Calu3 (cell line): Measurements from ENCODE around the gene EXD1. TPM values are rescaled to one million over a fixed set of nuclear protein-coding genes. Genes with fewer than 3 reads are reported as not detected.
"Not testable (repeated sequence)": the region's sequence is repeated elsewhere in the genome, so short reads cannot be mapped to it uniquely, and the experiment has no call there.

ENCODE experiments used
- BruUV-seq: library from RNA; stranded (reverse); fragments of 400-500 nt; replicated peaks from 2 replicates; lab custom pipeline; 2021; lab: Mats Ljungman, UMichigan
- CTCF ChIA-PET: fragments of 300-600 bp; sonication (Branson Sonifier 250); formaldehyde crosslinking; loops from one replicate; lab custom pipeline; 2022; ENCODE audit warnings: antibody characterized with exemption; lab: Charles Lee
- DNase-seq: peaks from one replicate; pipeline ENCODE4 v3.0.0; 2022
- H3K27ac Mint-ChIP-seq: one replicate; pipeline ENCODE4 v1.8.0; 2022; ENCODE audit warnings: mixed read lengths; ENCODE audit not compliant: unreplicated experiment
- H3K27me3 Mint-ChIP-seq: one replicate; pipeline ENCODE4 v1.8.0; 2022; ENCODE audit warnings: mixed read lengths; ENCODE audit not compliant: unreplicated experiment
- H3K36me3 Mint-ChIP-seq: one replicate; pipeline ENCODE4 v1.8.0; 2022; ENCODE audit warnings: mild to moderate bottlenecking, moderate library complexity, mixed read lengths; ENCODE audit not compliant: insufficient read depth, unreplicated experiment
- H3K4me1 Mint-ChIP-seq: one replicate; pipeline ENCODE4 v1.8.0; 2022; ENCODE audit warnings: mild to moderate bottlenecking, low read depth, mixed read lengths; ENCODE audit not compliant: unreplicated experiment
- H3K4me3 Mint-ChIP-seq: one replicate; pipeline ENCODE4 v1.8.0; 2022; ENCODE audit warnings: mild to moderate bottlenecking, low read depth, moderate library complexity, mixed read lengths; ENCODE audit not compliant: unreplicated experiment
- H3K9me3 Mint-ChIP-seq: one replicate; pipeline ENCODE4 v1.8.0; 2022; ENCODE audit warnings: low read depth, mixed read lengths; ENCODE audit not compliant: unreplicated experiment
- intact Hi-C: fragments of 100-400 bp; cut with micrococcal nuclease; formaldehyde crosslinking; loops from one replicate; pipeline ENCODE4 v1.10.0; 2022; ENCODE audit not compliant: unreplicated experiment
- total RNA-seq: library from RNA; stranded (reverse); gene quantifications from 2 replicates; pipeline ENCODE4 v1.2.3, GENCODE V29; 2022
- TF ChIP-seq, protein P1 (sequence below): fragments of 200-600 bp; IDR thresholded peaks from one replicate; pipeline ENCODE4 v1.8.0; 2022; ENCODE audit warnings: antibody characterized with exemption; ENCODE audit not compliant: unreplicated experiment

Gene EXD1
- total RNA-seq, 1 experiment from 2014 or later, result not detected

DNA sequence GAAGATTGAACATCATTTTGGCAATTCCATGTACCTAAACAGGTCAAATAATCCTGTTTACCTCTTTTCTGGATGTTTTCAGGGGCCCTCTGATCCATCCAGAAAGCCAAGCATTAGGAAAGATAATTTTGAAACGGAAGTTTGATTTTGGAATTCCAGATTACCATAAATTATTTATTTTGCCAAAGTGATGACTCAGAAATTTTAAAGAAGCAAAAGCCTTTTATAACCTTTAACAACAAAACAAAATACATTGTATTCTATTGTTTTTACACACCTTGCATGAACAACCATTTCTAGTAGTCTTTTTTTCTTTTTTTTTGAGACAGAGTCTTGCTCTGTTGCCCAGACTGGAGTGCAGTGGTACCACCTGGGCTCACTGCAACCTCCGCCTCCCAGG, 82.5 kb downstream of the EXD1 start:
- CTCF ChIA-PET, result no interaction called here
- intact Hi-C loops, result no loop called here
- Mint-ChIP-seq H3K27ac (no peak overlapping the region), H3K36me3 (no peaks in the 10 kb centered on the region), H3K4me3 (no peak overlapping the region), H3K4me1 (no peaks in the 10 kb centered on the region), H3K9me3 (no peaks in the 10 kb centered on the region), H3K27me3 (no peaks in the 10 kb centered on the region)
- no peak for DNase-seq
- BruUV-seq, result no TSS peak
- TF ChIP-seq, protein P1, sequence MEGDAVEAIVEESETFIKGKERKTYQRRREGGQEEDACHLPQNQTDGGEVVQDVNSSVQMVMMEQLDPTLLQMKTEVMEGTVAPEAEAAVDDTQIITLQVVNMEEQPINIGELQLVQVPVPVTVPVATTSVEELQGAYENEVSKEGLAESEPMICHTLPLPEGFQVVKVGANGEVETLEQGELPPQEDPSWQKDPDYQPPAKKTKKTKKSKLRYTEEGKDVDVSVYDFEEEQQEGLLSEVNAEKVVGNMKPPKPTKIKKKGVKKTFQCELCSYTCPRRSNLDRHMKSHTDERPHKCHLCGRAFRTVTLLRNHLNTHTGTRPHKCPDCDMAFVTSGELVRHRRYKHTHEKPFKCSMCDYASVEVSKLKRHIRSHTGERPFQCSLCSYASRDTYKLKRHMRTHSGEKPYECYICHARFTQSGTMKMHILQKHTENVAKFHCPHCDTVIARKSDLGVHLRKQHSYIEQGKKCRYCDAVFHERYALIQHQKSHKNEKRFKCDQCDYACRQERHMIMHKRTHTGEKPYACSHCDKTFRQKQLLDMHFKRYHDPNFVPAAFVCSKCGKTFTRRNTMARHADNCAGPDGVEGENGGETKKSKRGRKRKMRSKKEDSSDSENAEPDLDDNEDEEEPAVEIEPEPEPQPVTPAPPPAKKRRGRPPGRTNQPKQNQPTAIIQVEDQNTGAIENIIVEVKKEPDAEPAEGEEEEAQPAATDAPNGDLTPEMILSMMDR, result no peak

DNA sequence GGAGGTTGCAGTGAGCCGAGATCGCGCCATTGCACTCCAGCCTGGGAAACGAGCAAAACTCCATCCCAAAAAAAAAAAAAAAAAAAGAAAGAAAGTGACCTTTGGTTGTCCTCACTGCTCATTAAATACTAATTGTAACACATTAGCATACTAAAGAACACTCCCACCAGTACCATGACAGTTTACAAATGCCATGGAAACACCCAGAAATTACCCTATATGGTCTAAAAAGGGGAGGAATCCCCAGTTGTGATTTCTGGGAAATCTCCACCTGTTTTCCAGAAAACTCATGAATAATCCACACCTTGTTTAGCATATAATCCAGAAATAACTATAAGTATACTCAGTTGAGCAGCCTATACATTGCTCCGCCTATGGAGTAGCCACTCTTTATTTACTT, 90.9 kb downstream of the EXD1 start:
- TF ChIP-seq, protein P1, result no peak
- Mint-ChIP-seq H3K27ac (no peak overlapping the region), H3K36me3 (no peaks in the 10 kb centered on the region), H3K9me3 (no peaks in the 10 kb centered on the region), H3K4me3 (no peak overlapping the region), H3K4me1 (no peaks in the 10 kb centered on the region), H3K27me3 (no peaks in the 10 kb centered on the region)
- intact Hi-C loops, result no loop called here
- no peak for DNase-seq
- CTCF ChIA-PET, result no interaction called here
- no TSS peak for BruUV-seq

DNA sequence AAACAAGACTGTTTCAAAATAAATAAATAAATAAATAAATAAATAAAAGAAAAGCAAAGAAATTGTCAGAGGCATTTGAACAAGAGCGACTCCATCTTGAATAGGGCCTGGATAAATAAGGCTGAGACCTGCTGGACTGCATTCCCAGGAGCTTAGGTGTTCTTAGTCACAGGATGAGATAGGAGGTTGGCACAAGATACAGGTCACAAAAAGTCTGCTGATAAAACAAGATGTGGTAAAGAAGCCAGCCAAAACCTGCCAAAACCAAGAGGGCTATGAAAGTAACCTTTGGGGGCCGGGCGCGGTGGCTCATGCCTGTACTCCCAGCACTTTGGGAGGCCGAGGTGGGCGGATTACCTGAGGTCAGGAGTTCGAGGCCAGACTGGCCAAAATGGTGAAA, 91.4 kb downstream of the EXD1 start:
- H3K27me3 Mint-ChIP-seq, CTCF ChIA-PET, intact Hi-C loops: not testable (repeated sequence)

DNA sequence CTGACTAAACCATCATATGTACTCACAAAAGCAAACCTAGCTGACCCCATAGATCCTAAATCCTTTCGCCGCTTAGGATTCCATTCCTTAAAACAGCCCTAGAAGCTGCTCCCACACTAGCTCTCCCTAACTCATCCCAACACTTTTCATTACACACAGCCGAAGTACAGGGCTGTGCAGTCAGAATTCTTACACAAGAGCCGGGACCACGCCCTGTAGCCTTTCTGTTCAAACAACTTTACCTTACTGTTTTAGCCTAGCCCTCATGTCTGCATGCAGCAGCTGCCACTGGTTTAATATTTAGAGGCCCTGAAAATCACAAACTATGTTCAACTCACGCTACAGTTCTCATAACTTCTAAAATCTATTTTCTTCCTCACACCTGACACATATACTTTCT, 95.0 kb downstream of the EXD1 start:
- CTCF ChIA-PET, H3K9me3 Mint-ChIP-seq, H3K4me1 Mint-ChIP-seq, H3K27me3 Mint-ChIP-seq, DNase-seq, H3K27ac Mint-ChIP-seq, H3K4me3 Mint-ChIP-seq, intact Hi-C loops, H3K36me3 Mint-ChIP-seq, BruUV-seq: not testable (repeated sequence)

More for the DNA sequence above, 91.4 kb downstream of the EXD1 start:
- H3K27ac Mint-ChIP-seq, H3K4me3 Mint-ChIP-seq, H3K9me3 Mint-ChIP-seq, H3K4me1 Mint-ChIP-seq, H3K36me3 Mint-ChIP-seq, BruUV-seq: not testable (repeated sequence)
- DNase-seq, result peak; percentile 45

DNA sequence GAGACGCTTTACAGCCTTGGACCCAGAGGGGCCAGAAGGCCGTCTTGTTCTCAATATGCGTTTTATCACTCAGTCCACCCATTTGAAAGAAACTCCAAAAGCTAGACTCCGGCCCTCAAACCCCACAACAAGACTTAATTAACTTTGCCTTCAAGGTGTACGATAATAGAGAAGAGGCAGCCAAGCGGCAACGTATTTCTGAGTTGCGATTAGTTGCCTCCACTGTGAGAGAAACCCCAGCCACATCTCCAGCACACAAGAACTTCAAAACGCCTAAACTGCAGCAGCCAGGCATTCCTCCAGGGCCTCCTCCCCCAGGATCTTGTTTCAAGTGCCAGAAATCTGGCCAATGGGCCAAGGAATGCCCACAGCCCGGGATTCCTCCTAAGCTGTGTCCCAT, 97.1 kb downstream of the EXD1 start:
- Mint-ChIP-seq H3K4me1 (no peaks in the 10 kb centered on the region), H3K27ac (no peak overlapping the region), H3K9me3 (no peaks in the 10 kb centered on the region), H3K27me3 (no peaks in the 10 kb centered on the region), H3K36me3 (no peaks in the 10 kb centered on the region), H3K4me3 (no peak overlapping the region)
- intact Hi-C loops, result no loop called here
- no peak for DNase-seq
- CTCF ChIA-PET, result no interaction called here
- TF ChIP-seq, protein P1, result no peak
- BruUV-seq, result no TSS peak

Other genes with a start within 250 kb of the EXD1 start
- 15.3 and 16.9 TPM in 2 replicates for gene INO80, start 114.5 kb downstream of the EXD1 start, total RNA-seq
- 67.1 and 67.7 TPM in 2 replicates for gene CHP1, start 511 bp upstream of the EXD1 start, total RNA-seq
- 8.0 and 8.5 TPM in 2 replicates for gene OIP5, start 101.8 kb upstream of the EXD1 start, total RNA-seq
- gene NUSAP1, start 102.1 kb upstream of the EXD1 start, total RNA-seq, result 70.9 and 88.0 TPM in 2 replicates
- 8.8 and 9.8 TPM in 2 replicates for gene NDUFAF1, start 171.7 kb upstream of the EXD1 start, total RNA-seq
- gene RTF1, start 186.3 kb upstream of the EXD1 start, total RNA-seq, result 18.8 and 25.0 TPM in 2 replicates